Measurements from ENCODE around the gene ST6GAL2.

DNA sequence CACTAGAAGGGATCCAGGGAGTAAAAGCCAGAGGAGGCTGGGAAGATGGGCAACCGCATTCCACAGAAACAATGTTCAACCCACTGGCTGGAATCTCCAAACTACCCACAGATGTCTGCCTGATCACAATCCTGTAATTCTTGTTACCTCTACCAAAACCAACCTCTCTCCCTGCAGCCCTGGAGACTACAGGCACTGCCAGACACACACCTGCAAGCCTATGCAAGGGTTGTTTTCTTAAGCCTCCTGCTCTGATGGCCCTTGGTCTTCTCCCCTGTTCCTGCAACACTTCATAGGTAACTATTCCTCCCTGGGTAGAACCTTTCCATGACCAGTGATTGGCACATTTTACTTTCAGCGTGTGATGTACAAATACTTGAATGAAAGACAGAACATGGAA, 21.9 kb downstream of the ST6GAL2 start:
- no peak for TF ChIP-seq POLR2A (IDR thresholded peaks at IDR 0.05; ENCODE audit: control extremely low read depth in 1 of 2, low read depth in 2 of 2, low read length in 2 of 2)
- no peak for TF ChIP-seq CTCF (IDR thresholded peaks at IDR 0.05; ENCODE audit: control extremely low read depth in 1 of 3, insufficient read depth in 1 of 3, low read depth in 1 of 3, low read length in 3 of 3)
- TF ChIP-seq GABPA (IDR thresholded peaks at IDR 0.05; ENCODE audit: borderline replicate concordance, insufficient read depth, low read length) = no peak
- no peak for TF ChIP-seq SRF (IDR thresholded peaks at IDR 0.05; ENCODE audit: low read depth, low read length)
- no peak for TF ChIP-seq JUND (IDR thresholded peaks at IDR 0.05; ENCODE audit: low read length)
- no peak for TF ChIP-seq POLR2AphosphoS5 (IDR thresholded peaks at IDR 0.05; ENCODE audit: low read depth, low read length)
- TF ChIP-seq EZH2 (IDR thresholded peaks at IDR 0.05; ENCODE audit: low read depth, low read length, severe bottlenecking) = no peak
- TF ChIP-seq CBX5 (IDR thresholded peaks at IDR 0.05; ENCODE audit: low read depth, low read length) = no peak
- TF ChIP-seq RNF2 (IDR thresholded peaks at IDR 0.05; ENCODE audit: borderline replicate concordance, low read depth, low read length, missing control alignments, poor library complexity, severe bottlenecking) = no peak
- TF ChIP-seq, protein P1, sequence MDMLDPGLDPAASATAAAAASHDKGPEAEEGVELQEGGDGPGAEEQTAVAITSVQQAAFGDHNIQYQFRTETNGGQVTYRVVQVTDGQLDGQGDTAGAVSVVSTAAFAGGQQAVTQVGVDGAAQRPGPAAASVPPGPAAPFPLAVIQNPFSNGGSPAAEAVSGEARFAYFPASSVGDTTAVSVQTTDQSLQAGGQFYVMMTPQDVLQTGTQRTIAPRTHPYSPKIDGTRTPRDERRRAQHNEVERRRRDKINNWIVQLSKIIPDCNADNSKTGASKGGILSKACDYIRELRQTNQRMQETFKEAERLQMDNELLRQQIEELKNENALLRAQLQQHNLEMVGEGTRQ (IDR thresholded peaks at IDR 0.05; ENCODE audit: low read length) = no peak
- TF ChIP-seq EP300 (IDR thresholded peaks at IDR 0.05; ENCODE audit: borderline replicate concordance in 1 of 2, low read depth in 2 of 2, low read length in 2 of 2) = no peak

Data from H1 (cell line).